Keratinocyte (primary cell): Measurements from ENCODE around the gene UBE2I.
A peak's percentile ranks its signal among the peaks of the same experiment; 100 is the strongest.

Experiments used
- CTCF ChIP-seq, 3 experiments: IDR thresholded peaks in 1 of 3; conservative IDR thresholded peaks in 1 of 3; optimal IDR thresholded peaks in 1 of 3; 2 replicates in 2 of 3; 3 replicates in 1 of 3; pipeline versions ENCODE3 to v1.5.1; 2011; ENCODE audit warnings: low read length in 3 of 3, mild to moderate bottlenecking in 3 of 3, moderate library complexity in 2 of 3, control low read depth in 1 of 3, inconsistent platforms in 1 of 3; ENCODE audit not compliant: insufficient read depth in 2 of 3; ENCODE audit errors: extremely low read depth in 1 of 3
- EZH2 ChIP-seq: IDR thresholded peaks from one replicate; pipeline ENCODE4 v1.6.1; 2012; ENCODE audit warnings: inconsistent platforms, mild to moderate bottlenecking, low read length, moderate library complexity

- peak; percentile 78 for TF ChIP-seq EZH2
- no peak for TF ChIP-seq CTCF (optimal IDR thresholded peaks at IDR 0.05 in 1 of 3, IDR thresholded peaks at IDR 0.05 in 1 of 3, conservative IDR thresholded peaks at IDR 0.05 in 1 of 3; ENCODE audit: extremely low read depth in 1 of 3, insufficient read depth in 2 of 3, low read length in 3 of 3)
Observed at GRCh38 chr16:1287982-1288670, 21.3 kb upstream of the UBE2I start.
